ENCODE data around the gene SPATA2L.

SPATA2L gene, protein sequence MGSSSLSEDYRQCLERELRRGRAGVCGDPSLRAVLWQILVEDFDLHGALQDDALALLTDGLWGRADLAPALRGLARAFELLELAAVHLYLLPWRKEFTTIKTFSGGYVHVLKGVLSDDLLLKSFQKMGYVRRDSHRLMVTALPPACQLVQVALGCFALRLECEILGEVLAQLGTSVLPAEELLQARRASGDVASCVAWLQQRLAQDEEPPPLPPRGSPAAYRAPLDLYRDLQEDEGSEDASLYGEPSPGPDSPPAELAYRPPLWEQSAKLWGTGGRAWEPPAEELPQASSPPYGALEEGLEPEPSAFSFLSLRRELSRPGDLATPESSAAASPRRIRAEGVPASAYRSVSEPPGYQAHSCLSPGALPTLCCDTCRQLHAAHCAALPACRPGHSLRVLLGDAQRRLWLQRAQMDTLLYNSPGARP

DNA sequence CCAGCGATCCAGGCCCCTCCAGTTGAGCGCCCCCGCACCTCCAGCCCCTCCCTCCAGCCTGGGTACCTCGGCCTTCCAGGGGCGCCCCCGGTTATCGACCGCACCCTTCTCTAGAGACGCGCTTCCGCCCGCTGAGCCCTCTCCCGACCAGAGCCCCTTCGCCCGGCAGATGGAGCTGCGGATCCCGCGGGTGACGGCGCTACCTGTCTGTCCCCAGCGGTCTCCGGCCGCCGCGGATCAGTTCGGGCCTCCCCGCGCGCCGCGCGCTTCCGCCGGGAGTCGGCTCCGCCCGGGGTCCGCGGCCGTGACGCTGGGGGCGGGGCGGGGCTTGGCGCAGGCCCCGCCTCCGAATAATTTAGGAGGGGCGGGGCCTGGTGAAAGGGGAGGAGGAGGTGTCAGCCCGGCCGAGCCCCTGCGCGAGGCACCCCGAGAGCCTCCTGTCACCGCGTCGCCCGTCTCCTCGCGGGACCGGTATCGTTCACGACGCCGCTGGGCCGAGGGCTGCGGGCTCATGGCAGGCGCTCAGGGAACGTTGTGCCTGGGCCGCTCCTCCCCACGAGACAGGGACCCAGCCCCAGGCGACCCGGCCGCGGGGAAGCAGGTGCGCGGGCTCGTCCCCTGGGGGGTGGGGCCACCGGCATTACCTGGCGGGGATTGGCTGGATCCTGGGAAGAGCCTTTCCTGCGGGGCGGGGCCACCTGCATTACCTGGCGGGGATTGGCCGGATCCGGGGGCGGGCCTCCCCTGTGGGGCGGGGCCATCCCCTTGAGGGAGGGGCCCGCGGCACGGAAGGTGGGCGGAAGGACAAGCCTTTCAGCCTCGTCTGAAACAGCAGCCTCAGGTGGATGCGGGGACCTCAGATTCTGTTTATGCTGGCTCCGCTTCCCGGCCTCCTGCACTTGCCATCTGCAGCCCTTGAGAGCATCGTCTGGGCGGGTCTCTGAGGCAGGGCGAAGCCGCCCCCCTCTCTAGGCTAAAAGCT lies at the start of gene SPATA2L:
Gene SPATA2L, minus strand, starts transcription at position 281 of the 982 bp plus-strand sequence. CDS start 473 bp downstream, outside the sequence.
- peak in 55 of 56 donors; percentile 19 to 88 (median 74) for DNase-seq

DNA sequence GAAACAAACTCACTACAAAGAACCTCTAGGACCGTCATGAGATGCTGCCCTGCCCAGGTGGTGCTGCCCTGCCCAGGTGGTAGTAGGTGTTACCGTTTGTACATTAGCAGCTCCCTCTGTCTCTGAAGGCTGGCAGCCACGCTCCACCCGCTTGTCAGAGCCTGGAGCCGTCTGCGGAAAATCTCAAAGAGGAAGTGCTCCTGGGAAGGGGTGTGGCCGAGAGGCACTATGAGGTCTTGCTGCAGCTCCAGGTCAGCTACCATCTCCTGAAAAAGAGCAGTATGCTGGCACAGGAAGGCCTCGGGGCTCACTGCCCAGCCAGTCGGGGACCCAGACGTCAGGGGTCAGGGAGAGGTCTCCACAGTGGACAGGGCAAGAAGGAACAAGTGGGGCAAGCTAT lies 48.1 kb upstream of the SPATA2L start:
- peak in 2 of 56 donors; percentile 13 to 22 for DNase-seq

DNA sequence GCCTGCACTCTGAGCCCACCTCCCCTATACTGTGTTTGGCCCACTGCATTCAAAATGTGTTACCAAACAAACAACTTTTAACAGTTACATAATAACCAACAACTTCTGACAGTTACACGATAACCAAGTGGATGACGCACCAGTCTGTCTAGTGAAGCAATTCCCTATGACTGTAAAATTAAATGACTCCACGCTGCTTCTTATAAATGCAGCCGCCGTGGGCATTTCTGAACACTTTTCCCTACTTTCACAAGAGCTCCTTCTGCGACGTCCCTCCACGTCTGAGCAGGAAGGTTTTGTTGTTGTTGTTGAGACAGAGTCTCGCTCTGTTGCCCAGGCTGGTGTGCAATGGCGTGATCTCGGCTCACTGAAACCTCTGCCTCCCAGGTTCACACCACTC lies 47.4 kb upstream of the SPATA2L start:
- no peak for DNase-seq

DNA sequence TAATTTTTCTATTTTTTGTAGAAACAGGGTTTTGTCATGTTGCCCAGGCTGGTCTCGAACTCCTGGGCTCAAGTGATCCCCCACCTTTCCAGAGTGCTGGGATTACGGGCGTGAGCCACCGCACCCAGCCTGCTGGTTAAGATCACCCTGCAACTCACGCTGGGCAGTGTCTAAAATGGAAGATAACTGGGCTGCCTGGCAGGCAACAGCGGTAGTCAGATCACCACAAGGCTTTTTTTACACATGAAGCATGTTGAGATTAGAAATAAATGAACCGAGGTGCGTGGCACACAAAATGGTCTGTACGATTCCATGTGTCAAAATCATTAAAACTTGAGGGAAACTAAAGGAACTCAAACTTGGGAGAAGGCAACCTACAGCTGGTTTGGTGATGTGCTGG lies 46.6 kb upstream of the SPATA2L start:
- no peak for DNase-seq

DNA sequence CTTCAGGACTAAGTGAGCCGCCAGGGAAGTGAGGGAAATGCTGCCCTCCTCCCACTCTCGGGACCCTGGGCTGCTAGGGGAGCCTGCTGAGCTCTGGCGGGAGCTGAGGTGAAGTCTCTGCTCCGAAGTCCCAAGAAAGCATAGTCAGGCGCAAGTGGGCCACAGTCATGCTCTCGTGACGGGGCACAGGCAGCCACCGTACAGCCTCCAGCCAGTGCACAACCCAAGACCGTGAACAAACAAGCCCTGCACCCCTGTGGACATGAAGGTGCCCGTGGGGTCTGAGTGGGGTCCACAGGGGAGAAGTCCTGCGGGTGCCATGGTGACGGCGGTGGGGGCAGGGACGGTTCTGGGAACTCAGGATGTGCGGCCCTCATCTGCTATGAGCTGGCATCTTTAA lies 44.5 kb upstream of the SPATA2L start:
- DNase-seq, result no peak

DNA sequence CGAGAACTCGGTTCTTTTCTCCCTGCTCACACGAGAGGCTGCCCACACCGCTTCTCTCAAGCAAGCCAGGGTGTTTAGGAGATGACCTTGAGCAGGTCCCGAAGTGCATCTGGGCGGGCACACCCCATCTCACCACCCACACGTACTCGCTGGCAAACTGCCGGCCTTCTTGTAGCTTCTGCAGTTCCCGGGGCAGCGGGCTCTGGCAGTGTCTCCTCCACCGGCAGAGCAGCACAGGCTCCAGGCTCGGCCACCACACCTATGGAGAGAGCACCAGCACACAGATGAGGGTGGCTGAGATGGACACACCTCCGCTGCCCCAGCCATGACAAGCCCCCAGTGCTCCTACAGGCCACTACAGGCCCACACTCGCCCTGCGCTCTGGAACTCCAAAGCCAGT lies 43.3 kb upstream of the SPATA2L start:
- no peak for DNase-seq

DNA sequence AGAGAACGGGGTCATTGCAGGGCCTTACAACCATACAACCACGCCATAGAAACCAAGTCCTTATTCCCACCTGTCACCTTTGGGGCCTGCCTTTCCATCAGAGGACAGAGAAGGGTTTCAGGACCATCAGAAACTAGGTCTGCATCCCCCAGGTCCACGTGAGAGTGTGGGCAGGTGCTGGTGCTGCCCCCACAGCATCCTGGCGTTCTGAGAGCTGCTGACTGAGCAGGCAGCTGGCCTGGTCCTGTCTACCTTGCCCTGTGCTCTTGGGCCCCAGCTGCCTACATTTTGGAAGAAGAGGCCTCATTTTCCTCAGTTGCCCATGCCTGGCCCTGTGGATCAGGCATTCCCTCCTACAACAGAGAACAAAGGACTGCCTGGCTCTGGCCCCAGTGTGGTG lies 41.4 kb upstream of the SPATA2L start:
- peak in 1 of 56 donors; percentile 12 for DNase-seq

DNA sequence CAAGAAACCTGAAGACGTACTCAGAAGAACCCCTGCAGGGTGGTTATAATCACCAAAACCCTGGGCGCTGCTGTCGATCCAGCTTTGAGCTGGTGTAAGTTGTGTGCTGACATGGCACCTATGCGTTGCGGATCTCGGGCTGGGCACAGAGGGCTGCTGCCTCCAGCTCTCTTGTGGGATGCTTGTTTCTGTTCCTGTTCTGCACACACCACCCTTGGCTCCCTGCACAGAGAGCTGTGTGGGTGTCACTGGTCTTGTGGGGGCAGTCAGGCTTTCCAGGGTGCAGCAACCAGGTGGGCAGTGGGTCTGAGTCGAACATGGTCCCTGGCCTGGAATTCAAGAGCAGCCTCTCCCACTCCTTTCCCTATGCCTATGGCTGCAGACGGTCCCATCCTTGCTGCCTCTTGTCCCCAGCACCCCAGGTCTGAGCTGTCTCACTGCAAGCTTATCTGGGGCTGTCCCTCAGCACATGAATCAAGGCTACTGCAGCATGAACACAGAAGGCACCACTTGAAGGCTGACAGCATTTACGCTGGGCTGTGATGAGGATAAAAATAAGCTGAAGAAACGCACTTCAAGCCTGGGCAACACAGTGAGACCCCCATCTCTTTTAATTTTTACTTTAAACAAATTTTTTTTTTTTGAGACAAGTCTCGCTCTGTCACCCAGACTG lies 40.0 kb upstream of the SPATA2L start:
- peak in 2 of 56 donors; percentile 16 to 33 for DNase-seq

DNA sequence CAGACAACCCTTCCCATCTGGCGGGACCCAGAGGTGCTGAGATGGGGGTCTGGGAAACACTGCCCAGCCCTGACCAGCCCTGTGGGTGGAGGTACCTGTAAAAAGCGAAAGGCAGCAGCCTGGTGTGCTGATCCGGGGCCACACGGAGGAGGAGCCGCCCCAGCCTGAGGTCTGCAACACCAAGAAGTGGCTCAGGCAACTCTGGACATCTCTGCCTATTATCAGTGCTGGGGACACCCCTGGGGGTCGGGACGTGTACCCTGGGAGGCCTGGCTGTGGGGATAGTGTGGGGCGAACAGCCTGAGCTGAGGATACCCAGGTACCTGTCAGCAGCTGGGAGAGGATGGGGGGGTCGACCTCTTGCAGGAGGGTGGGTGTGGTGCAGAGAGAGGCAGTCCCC lies 37.9 kb upstream of the SPATA2L start:
- DNase-seq, result no peak

DNA sequence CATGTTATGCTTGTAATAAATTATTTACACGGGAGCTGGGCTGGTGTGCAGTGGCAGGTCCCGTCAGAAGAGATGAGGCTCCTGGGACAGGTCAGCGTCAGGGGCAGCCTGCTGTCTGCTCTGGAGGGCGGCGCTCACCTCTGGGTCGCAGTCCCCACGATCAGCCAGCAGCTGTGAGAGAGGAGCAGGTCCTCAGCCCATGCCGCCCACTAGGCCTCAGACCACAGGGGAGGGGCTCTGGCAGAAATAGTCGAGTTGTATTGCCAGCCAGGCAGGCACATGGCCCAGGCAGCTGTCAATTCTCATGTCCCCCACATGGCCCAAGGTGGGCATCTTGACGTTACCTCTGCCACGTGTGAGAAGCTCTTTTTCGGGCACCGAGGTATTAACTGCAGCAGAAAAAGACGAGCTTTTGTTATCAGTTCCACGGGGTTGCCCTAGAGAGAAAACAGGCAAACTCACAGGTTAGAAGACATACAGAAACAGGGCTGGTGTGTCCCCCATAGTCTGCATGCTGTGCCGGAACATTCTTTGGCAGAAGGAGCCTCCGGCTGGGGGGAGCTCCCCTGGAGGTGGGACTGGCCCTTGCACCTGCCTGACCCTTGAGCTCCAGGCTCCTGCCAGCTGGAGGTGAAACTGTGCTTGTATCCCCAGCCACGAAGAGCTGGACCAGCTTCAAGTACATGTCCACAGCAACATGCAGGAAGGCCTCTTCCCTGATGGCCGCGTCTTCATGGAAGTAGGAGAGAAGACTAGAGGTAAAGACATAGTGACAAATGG lies 37.2 kb upstream of the SPATA2L start:
- DNase-seq, result no peak

DNA sequence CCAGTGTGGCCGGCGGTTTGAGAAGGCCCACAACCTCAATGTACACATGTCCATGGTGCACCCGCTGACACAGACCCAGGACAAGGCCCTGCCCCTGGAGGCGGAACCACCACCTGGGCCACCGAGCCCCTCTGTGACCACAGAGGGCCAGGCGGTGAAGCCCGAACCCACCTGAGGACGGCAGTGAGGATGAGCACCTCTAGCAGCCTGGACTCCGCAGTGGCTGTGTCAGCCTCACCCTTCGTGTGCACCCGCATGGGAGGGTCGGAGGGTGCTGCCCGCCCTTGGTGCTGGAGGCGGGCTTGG lies 36.5 kb upstream of the SPATA2L start:
- no peak for DNase-seq

DNA sequence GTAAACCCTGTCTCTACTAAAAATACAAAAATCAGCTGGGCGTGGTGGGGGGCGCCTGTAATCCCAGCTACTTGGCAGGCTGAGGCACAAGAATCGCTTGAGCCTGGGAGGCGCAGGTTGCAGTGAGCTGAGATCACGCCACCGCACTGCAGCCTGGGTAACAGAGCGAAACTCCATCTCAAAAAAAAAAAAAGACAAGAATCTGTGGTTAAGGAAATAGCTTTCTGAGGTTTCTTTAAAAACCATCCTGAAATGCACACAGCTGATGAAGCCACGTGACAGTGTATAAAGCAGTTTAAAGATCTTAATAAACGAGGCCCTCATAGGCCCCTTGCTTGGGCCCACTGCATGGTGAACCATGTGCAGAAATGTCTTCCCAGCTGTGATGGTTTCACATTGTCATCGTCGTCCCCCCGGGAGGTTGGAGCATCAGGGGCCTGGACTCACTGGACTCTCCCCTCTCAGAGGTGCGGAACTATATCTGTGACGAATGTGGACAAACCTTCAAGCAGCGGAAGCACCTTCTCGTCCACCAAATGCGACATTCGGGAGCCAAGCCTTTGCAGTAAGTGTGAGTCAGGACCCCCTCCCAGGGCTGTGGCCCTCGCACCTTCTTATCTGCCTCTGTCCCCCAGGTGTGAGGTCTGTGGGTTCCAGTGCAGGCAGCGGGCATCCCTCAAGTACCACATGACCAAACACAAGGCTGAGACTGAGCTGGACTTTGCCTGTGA lies 36.0 kb upstream of the SPATA2L start:
- DNase-seq, result no peak

DNA sequence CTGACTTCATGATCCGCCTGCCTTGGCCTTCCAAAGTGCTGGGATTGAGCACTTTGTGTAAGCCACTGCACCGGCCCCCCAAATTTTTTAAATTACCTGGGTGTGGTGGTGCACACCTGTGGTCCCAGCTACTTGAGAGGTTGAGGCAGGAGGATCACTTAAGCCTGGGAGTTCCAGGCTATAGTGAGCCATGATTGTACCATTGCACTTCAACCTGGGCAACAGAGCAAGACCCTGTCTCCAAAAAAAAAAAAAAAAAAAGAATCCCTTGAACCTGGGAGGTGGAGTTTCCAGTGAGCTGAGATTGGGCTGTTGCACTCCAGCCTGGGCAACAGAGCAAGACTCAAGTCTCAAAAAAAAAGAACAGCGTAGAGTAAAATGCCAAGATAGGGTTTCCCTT lies 35.0 kb upstream of the SPATA2L start:
- DNase-seq, result no peak

DNA sequence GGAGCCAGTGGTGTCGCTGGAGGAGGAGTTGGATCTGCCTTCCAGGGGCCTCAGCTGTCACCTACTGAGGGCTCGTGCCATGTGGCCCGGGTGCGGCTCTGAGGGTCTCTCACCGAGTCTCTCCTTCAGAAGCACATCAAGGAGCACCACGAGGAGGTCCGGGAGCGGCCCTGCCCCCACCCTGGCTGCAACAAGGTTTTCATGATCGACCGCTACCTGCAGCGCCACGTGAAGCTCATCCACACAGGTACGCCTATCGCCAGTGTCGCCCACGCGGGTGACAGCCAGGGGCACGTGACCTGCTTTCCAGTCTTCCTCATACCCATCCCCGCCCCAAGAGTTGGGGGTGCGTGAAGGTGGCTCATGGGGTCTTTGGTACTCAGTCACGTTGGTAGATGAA lies 32.3 kb upstream of the SPATA2L start:
- no peak for DNase-seq

DNA sequence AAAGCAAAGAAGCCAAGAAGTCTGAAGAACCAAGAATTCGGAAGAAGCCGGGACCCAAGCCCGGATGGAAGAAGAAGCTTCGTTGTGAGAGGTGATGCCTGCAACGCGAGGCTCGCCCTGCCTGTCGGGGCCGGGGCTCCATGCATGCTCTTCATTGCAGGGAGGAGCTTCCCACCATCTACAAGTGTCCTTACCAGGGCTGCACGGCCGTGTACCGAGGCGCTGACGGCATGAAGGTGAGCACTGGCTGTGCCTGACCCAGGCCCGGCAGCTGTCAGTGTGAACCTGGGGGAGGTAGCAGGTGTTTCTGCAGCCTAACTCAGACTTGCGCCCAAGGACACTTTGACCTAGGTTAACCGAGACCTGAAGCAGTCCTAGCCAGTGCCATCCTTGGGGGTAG lies 31.8 kb upstream of the SPATA2L start:
- DNase-seq, result no peak

DNA sequence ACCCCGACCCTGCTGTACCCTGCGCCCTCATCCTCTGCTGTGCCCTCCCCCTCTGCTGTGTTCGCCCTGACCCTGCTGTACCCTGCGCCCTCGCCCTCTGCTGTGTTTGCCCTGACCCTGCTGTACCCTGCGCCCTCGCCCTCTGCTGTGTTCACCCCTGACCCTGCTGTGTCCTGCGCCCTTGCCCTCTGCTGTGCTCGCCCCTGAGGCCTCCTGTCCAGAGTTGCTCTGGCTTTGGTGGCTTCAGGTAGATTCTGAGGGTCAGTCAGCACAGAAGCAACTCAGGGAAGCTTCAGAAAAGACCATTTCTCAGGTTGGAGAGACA lies 31.4 kb upstream of the SPATA2L start:
- DNase-seq, result no peak

DNA sequence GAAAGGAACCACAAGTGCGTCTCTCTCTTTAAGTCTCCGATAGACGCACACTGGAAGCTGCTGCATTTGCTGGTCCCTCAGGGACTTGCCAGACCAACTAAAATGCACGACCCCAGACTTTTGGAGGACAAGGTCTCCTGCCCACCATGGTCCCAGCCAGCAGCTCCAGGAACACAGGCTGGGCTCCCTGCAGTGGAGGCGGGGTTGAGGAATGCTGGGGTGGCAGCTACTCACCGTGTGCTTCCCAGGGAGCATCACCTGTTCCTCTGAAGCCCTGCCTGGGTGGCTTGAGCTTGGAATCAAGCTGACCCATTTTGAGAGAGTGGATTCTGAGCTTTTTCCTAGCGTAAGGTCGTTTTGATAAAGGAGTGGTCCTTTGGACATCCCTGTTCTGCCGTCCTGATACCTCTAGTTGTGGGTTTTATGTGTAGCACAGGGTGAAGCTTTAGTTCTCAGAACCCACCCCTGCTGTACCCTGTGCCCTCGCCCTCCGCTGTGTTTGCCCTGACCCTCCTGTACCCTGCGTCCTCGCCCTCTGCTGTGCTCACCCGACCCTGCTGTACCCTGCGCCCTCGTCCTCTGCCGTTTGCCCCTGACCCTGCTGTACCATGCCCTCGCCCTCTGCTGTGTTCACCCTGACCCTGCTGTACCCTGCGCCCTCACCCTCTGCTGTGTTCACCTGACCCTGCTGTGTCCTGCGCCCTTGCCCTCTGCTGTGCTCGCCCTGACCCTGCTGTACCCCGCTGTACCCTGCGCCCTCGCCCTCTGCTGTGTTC lies 30.8 kb upstream of the SPATA2L start:
- DNase-seq, result no peak

DNA sequence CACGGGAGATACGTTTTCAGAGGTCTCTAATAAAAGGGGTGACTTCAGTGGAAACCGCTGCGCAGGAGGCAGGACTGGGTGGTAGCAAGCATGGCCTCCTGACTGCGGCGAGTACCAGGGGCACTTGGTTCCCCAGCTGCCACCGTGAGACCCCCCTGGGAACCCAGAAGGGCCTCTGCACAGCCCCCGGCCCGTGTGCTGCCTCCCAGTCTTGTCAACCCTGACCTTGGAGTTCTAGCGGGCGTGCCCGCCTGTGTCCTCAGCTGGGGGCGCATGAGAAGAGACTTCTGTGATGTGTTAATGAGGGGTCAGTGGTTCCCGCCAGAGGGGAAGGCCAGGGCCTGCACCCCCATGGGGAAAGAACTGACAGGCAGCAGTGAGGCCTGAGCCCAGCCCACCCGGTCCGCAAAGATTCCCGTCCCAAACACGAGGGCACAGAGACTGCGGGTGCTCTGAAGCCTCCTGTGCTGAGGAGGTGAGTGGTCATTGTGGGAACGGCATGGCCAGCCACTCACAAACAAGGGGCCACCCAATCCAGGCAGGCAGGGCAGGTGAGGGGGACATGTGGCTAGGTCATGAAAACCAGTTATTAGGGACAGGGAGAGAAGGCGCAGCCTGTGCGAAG lies 29.2 kb upstream of the SPATA2L start:
- DNase-seq, result no peak
